Measurements from ENCODE around the gene DKC1. TPM values are rescaled to one million over a fixed set of nuclear protein-coding genes. Genes with fewer than 3 reads are reported as not detected.

DKC1 gene
- total and polyA plus RNA-seq, 2 donors (not counting 3 experiments of a cell fraction or from before 2014, with no cell fraction given), result 28.6 to 69.1 TPM

- dilution Hi-C loops (cut with MboI; ENCODE audit: extremely low pct_ligation_motif_present, low sequenced_read_pairs) (no loop called here), intact Hi-C loops (cut with micrococcal nuclease) (loop anchor here (1.0 kb wide), 1 partner anchor 11 kb away; the partner anchor contains the start of gene DKC1)
- CTCF ChIA-PET, result interaction anchor here (0.5 to 2.6 kb wide), 3 partner anchors 11 to 89 kb away, joined by 3 to 11 read pairs (median 4); partner anchors contain the start of gene DKC1
- no peaks in the 10 kb centered on the region for H3K27me3 ChIP-seq (ENCODE audit: control insufficient read depth in 2 of 2, insufficient read depth in 2 of 2, low read length in 2 of 2)
- H3K79me2 ChIP-seq (ENCODE audit: control insufficient read depth, insufficient read depth, low read length), result no peaks in the 10 kb centered on the region
- DNase-seq (ENCODE audit: low read depth, low spot score) (peak; percentile 24), FAIRE-seq (no peak)
- H3K4me3 ChIP-seq (replicated peaks in 1 of 3; ENCODE audit: insufficient read depth in 1 of 3, low read depth in 1 of 3, low read length in 3 of 3), result no peak overlapping the region
- H2AFZ ChIP-seq (ENCODE audit: low read depth, low read length), result no peak overlapping the region
- POLR2A ChIA-PET, result no interaction called here
- H3K4me2 ChIP-seq (ENCODE audit: insufficient read depth, low read length), result peak overlapping the region; percentile 13
- H3K9ac ChIP-seq (replicated peaks; ENCODE audit: extremely low read depth, insufficient read depth, low read length), result no peak overlapping the region
- no TSS peak for BruUV-seq (replicated peaks)
- H3K27ac ChIP-seq (ENCODE audit: insufficient read depth, low read depth, low read length), result no peak overlapping the region
- H3K36me3 ChIP-seq (ENCODE audit: control insufficient read depth in 2 of 2, extremely low read depth in 1 of 2, insufficient read depth in 2 of 2, low read length in 2 of 2), result no peaks in the 10 kb centered on the region
- H4K20me1 ChIP-seq (replicated peaks; ENCODE audit: control insufficient read depth, extremely low read depth, insufficient read depth, low read length), result no peaks in the 10 kb centered on the region
- TF ChIP-seq MAX (IDR thresholded peaks at IDR 0.05; ENCODE audit: insufficient read depth, insufficient read length) (no peak), MYC (IDR thresholded peaks at IDR 0.05; ENCODE audit: low read depth, low read length) (no peak), EZH2 (IDR thresholded peaks at IDR 0.05; ENCODE audit: borderline replicate concordance, low read depth, low read length, severe bottlenecking) (no peak), JUN (IDR thresholded peaks at IDR 0.05; ENCODE audit: borderline replicate concordance, insufficient read depth, insufficient read length, low read depth) (no peak), CTCF (IDR thresholded peaks at IDR 0.05; ENCODE audit: extremely low read depth in 1 of 2, insufficient read depth in 1 of 2, low read depth in 1 of 2, low read length in 2 of 2) (no peak)
- H3K9me1 ChIP-seq (replicated peaks; ENCODE audit: control insufficient read depth, extremely low read depth, insufficient read depth, low read length), result no peaks in the 10 kb centered on the region
- peaks cover 6% of the 10 kb centered on the region for H3K4me1 ChIP-seq (ENCODE audit: control insufficient read depth, extremely low read depth, insufficient read depth, low read length)
- no peaks in the 10 kb centered on the region for H3K9me3 ChIP-seq (replicated peaks; ENCODE audit: control insufficient read depth, insufficient read depth, low read length)
These were observed 10.9 kb upstream of the DKC1 start for GRCh38 chrX:154751669-154752271.

All from endothelial cell of umbilical vein (primary cell).